ENCODE measurements around the gene IQCN.
"Not testable (repeated sequence)": the region's sequence is repeated elsewhere in the genome, so short reads cannot be mapped to it uniquely, and the experiment has no call there.

GRCh38 chr19:18209912-18210311 is 64.3 kb downstream of the IQCN start:
- not testable (repeated sequence) for TF ChIP-seq CTCF (conservative IDR thresholded peaks at IDR 0.05; ENCODE audit: low read depth, low read length); CEBPB (IDR thresholded peaks at IDR 0.05; ENCODE audit: low read depth, low read length); MAZ (IDR thresholded peaks at IDR 0.05; ENCODE audit: borderline replicate concordance, low read depth, low read length); POLR2A (IDR thresholded peaks at IDR 0.05; ENCODE audit: low read depth, low read length); USF2 (IDR thresholded peaks at IDR 0.05; ENCODE audit: low read depth, low read length); FOS (IDR thresholded peaks at IDR 0.05; ENCODE audit: low read depth, low read length); BHLHE40 (IDR thresholded peaks at IDR 0.05; ENCODE audit: low read depth, low read length); NFE2L2 (IDR thresholded peaks at IDR 0.05; ENCODE audit: low read depth, low read length); MXI1 (IDR thresholded peaks at IDR 0.05; ENCODE audit: borderline replicate concordance, low read depth, low read length)

Measured in IMR-90 (cell line).